H9 (cell line): ENCODE data around the gene TMEM45B. TPM values are rescaled to one million over a fixed set of nuclear protein-coding genes. Genes with fewer than 3 reads are reported as not detected.
"Not testable (repeated sequence)": the region's sequence is repeated elsewhere in the genome, so short reads cannot be mapped to it uniquely, and the experiment has no call there.

ENCODE experiments used
- DNase-seq: peaks from one replicate; pipeline ENCODE4 v3.0.0-alpha.2; 2017
- H2AFZ ChIP-seq: one replicate; pipeline ENCODE4 v1.6.1; 2013; ENCODE audit warnings: mild to moderate bottlenecking, low read length, control low read depth, moderate library complexity
- H2AK5ac ChIP-seq: 2 replicates; pipeline ENCODE4 v1.6.1; 2013; ENCODE audit warnings: low read length, control low read depth, mixed read lengths; ENCODE audit not compliant: insufficient read length
- H2BK120ac ChIP-seq: one replicate; pipeline ENCODE4 v1.6.1; 2013; ENCODE audit warnings: low read depth, mild to moderate bottlenecking, low read length, control low read depth, inconsistent platforms; ENCODE audit not compliant: poor library complexity, severe bottlenecking
- H2BK12ac ChIP-seq: 2 replicates; pipeline ENCODE4 v1.6.1; 2013; ENCODE audit warnings: low read length, control low read depth, mixed read lengths, low read depth; ENCODE audit not compliant: insufficient read length
- H2BK15ac ChIP-seq: 2 replicates; pipeline ENCODE4 v1.6.1; 2013; ENCODE audit warnings: low read depth, low read length, control low read depth
- H2BK20ac ChIP-seq: one replicate; pipeline ENCODE4 v1.6.1; 2013; ENCODE audit warnings: low read depth, mild to moderate bottlenecking, low read length, control low read depth, inconsistent platforms; ENCODE audit not compliant: poor library complexity, severe bottlenecking
- H2BK5ac ChIP-seq: 2 replicates; pipeline ENCODE4 v1.6.1; 2013; ENCODE audit warnings: low read length, control low read depth, mixed read lengths; ENCODE audit not compliant: insufficient read length
- H3K14ac ChIP-seq: 2 replicates; pipeline ENCODE4 v1.6.1; 2013; ENCODE audit warnings: low read length, control low read depth; ENCODE audit not compliant: insufficient read depth
- H3K18ac ChIP-seq: 2 replicates; pipeline ENCODE4 v1.6.1; 2013; ENCODE audit warnings: low read depth, mild to moderate bottlenecking, mixed read lengths, low read length, control low read depth; ENCODE audit not compliant: insufficient read length
- H3K23ac ChIP-seq: 2 replicates; pipeline ENCODE4 v1.6.1; 2013; ENCODE audit warnings: low read length, control low read depth, mixed read lengths, low read depth; ENCODE audit not compliant: insufficient read length
- H3K23me2 ChIP-seq: 2 replicates; pipeline ENCODE4 v1.6.1; 2013; ENCODE audit warnings: low read depth, mild to moderate bottlenecking, mixed read lengths, low read length, control low read depth; ENCODE audit not compliant: insufficient read length, poor library complexity, severe bottlenecking
- H3K27ac ChIP-seq: 2 replicates; pipeline ENCODE4 v1.5.1; 2013; ENCODE audit warnings: low read length, control low read depth, mixed read lengths, low read depth; ENCODE audit not compliant: insufficient read length
- H3K27me3 ChIP-seq: 2 replicates; pipeline ENCODE4 v1.6.1; 2013; ENCODE audit warnings: low read length, control low read depth, inconsistent platforms; ENCODE audit not compliant: insufficient read depth
- H3K4ac ChIP-seq: 2 replicates; pipeline ENCODE4 v1.6.1; 2013; ENCODE audit warnings: low read depth, mild to moderate bottlenecking, control low read depth, inconsistent platforms, low read length, moderate library complexity
- H3K4me1 ChIP-seq: 2 replicates; pipeline ENCODE4 v1.6.1; 2013; ENCODE audit warnings: low read length, control low read depth, inconsistent platforms; ENCODE audit not compliant: insufficient read depth
- H3K4me2 ChIP-seq: 2 replicates; pipeline ENCODE4 v1.6.1; 2013; ENCODE audit warnings: low read length, control low read depth, mixed read lengths; ENCODE audit not compliant: insufficient read length, insufficient read depth
- H3K56ac ChIP-seq: 2 replicates; pipeline ENCODE4 v1.6.1; 2013; ENCODE audit warnings: low read depth, mild to moderate bottlenecking, mixed read lengths, low read length, control low read depth; ENCODE audit not compliant: insufficient read length
- H3K79me1 ChIP-seq: 2 replicates; pipeline ENCODE4 v1.6.1; 2013; ENCODE audit warnings: low read depth, mild to moderate bottlenecking, moderate library complexity, low read length, control low read depth, inconsistent platforms; ENCODE audit not compliant: insufficient read depth, poor library complexity, severe bottlenecking
- H3K79me2 ChIP-seq: 2 replicates; pipeline ENCODE4 v1.6.1; 2013; ENCODE audit warnings: low read length, control low read depth, inconsistent platforms; ENCODE audit not compliant: insufficient read depth
- H3K9ac ChIP-seq: 2 replicates; pipeline ENCODE4 v1.6.1; 2013; ENCODE audit warnings: low read length, control low read depth, mixed read lengths; ENCODE audit not compliant: insufficient read length; ENCODE audit errors: extremely low read depth
- H3K9me3 ChIP-seq: one replicate; pipeline ENCODE4 v1.6.1; 2013; ENCODE audit warnings: low read depth, low read length, inconsistent platforms; ENCODE audit not compliant: control insufficient read depth
- H3T11ph ChIP-seq: one replicate; pipeline ENCODE4 v1.6.1; 2013; ENCODE audit warnings: mild to moderate bottlenecking, low read length, control low read depth, inconsistent platforms
- H4K20me1 ChIP-seq: one replicate; pipeline ENCODE4 v1.6.1; 2013; ENCODE audit not compliant: control insufficient read depth, insufficient read length, insufficient read depth
- H4K5ac ChIP-seq: 2 replicates; pipeline ENCODE4 v1.6.1; 2013; ENCODE audit warnings: low read depth, mild to moderate bottlenecking, mixed read lengths, low read length, control low read depth; ENCODE audit not compliant: insufficient read length
- H4K8ac ChIP-seq: replicated peaks from 2 replicates; pipeline ENCODE4 v1.6.1; 2013; ENCODE audit warnings: low read length, control low read depth, mixed read lengths, low read depth; ENCODE audit not compliant: insufficient read length
- H4K91ac ChIP-seq: 2 replicates; pipeline ENCODE4 v1.6.1; 2013; ENCODE audit warnings: low read depth, mild to moderate bottlenecking, moderate library complexity, mixed read lengths, low read length, control low read depth; ENCODE audit not compliant: insufficient read length
- H3K27ac Mint-ChIP-seq, 3 experiments: 2 replicates in 2 of 3; 3 replicates in 1 of 3; pipeline ENCODE4 v1.8.0; 2020 to 2021; ENCODE audit warnings: mixed read lengths in 3 of 3, mild to moderate bottlenecking in 1 of 3, moderate library complexity in 1 of 3
- H3K27me3 Mint-ChIP-seq: 2 replicates; pipeline ENCODE4 v1.8.0; 2021; ENCODE audit warnings: low read depth, mild to moderate bottlenecking, moderate library complexity, mixed read lengths
- H3K36me3 Mint-ChIP-seq, 3 experiments: 2 replicates in 2 of 3; 3 replicates in 1 of 3; pipeline ENCODE4 v1.8.0; 2020 to 2021; ENCODE audit warnings: low read depth in 3 of 3, mixed read lengths in 3 of 3; ENCODE audit not compliant: insufficient read depth in 1 of 3
- H3K4me1 Mint-ChIP-seq, 2 experiments: 2 replicates each; pipeline ENCODE4 v1.8.0; 2020; ENCODE audit warnings: mixed read lengths in 2 of 2
- H3K4me3 Mint-ChIP-seq, 2 experiments: 2 replicates in 1 of 2; 3 replicates in 1 of 2; pipeline ENCODE4 v1.8.0; 2020 to 2021; ENCODE audit warnings: mild to moderate bottlenecking in 2 of 2, mixed read lengths in 2 of 2, moderate library complexity in 1 of 2
- H3K9me3 Mint-ChIP-seq, 2 experiments: 2 replicates in 1 of 2; 3 replicates in 1 of 2; pipeline ENCODE4 v1.8.0; 2020; ENCODE audit warnings: mild to moderate bottlenecking in 2 of 2, mixed read lengths in 2 of 2, moderate library complexity in 1 of 2
- CTCF ChIP-seq: fragments of 200-600 bp; sonication (generic); conservative IDR thresholded peaks from 3 replicates; pipeline ENCODE4 v1.8.0; 2021; ENCODE audit warnings: antibody characterized with exemption, mild to moderate bottlenecking
- WGBS: extraction: QIAGEN DNeasy Blood & Tissue Kit; methylation state at CpG from one replicate; pipeline ENCODE4 v1.1.7; 2013; ENCODE audit warnings: missing lambda C conversion rate, low lambda C conversion rate, mixed read lengths; ENCODE audit not compliant: insufficient read length; ENCODE audit errors: extremely low coverage; 5-methylcytosine and 5-hydroxymethylcytosine counted together
- total RNA-seq: library from RNA; stranded (reverse); gene quantifications from 2 replicates; pipeline ENCODE4 v1.2.1, GENCODE V29; 2021

TMEM45B gene
- total RNA-seq, 1 experiment from 2014 or later = 0.70 TPM

DNA sequence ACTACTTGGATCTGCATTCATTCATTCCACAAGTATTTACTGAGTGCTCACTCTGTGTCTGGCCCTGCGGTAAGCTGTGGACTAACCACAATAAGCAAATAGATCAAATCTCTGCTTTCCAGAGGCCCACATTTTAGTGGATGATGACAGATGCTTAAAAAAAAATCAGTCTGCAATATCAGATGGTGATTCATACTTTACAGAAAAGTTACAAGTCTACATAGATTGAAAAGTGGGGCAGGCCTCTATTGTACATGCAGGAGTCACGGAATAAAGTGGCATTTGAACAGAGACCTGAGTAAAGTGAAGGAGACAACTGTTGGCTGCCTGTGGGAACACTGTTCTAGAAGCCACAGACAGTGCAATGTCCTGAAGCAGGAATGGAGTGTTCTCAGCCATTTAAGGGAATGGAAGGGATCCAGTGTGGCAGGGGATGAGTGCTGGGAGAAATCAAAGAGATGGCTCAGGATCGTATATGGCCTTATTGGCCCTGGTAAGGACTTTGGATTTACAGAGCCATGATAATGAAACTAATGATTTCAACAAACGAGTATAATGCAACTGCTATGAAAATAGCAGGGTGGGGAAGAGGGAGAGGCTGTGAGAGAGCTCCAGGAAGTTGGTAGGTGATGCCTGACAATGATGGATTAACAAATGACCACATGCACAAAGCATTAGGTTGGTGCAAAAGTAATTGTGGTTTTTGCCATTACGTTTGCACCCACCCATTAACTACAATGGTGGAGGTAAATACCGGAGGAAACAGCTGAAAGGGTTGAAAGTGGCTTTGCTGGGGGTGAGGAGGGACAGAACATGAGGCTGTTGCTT lies 31.1 kb downstream of the TMEM45B start:
- Histone ChIP-seq H3K9ac (no peak overlapping the region), H4K20me1 (no peaks in the 10 kb centered on the region), H2BK12ac (no peak overlapping the region), H2AK5ac (no peak overlapping the region), H3K4ac (no peak overlapping the region), H2BK20ac (no peak overlapping the region), H2BK15ac (no peak overlapping the region), H2AFZ (no peak overlapping the region), H3K56ac (no peak overlapping the region), H3K23me2 (no peaks in the 10 kb centered on the region), H3K9me3 (no peaks in the 10 kb centered on the region), H3K18ac (no peak overlapping the region), H3K27ac (no peak overlapping the region), H4K91ac (no peak overlapping the region), H3K23ac (no peak overlapping the region), H2BK120ac (no peak overlapping the region), H4K5ac (no peak overlapping the region), H3K79me1 (no peaks in the 10 kb centered on the region), H4K8ac (no peak overlapping the region), H3K14ac (no peak overlapping the region), H3K27me3 (no peaks in the 10 kb centered on the region), H3K4me2 (no peak overlapping the region), H3K79me2 (no peaks in the 10 kb centered on the region), H3K4me1 (no peaks in the 10 kb centered on the region), H2BK5ac (no peak overlapping the region), H3T11ph (no peak overlapping the region)
- no peaks in the 10 kb centered on the region for H3K36me3 Mint-ChIP-seq
- WGBS = no CpG with 5 or more reads among the region's 6 CpGs
- no peak for DNase-seq
- no peak for TF ChIP-seq CTCF
- peak overlapping the region in 1 of 3 experiments; percentile 93; a peak in 2 of 7 replicates for H3K27ac Mint-ChIP-seq
- H3K4me1 Mint-ChIP-seq = peaks cover 4 to 9% of the 10 kb centered on the region in 2 experiments; a peak in 3 of 4 replicates
- no peaks in the 10 kb centered on the region; the same call in 1 of the 2 replicates for H3K27me3 Mint-ChIP-seq
- no peaks in the 10 kb centered on the region for H3K9me3 Mint-ChIP-seq
- H3K4me3 Mint-ChIP-seq = no peak overlapping the region

DNA sequence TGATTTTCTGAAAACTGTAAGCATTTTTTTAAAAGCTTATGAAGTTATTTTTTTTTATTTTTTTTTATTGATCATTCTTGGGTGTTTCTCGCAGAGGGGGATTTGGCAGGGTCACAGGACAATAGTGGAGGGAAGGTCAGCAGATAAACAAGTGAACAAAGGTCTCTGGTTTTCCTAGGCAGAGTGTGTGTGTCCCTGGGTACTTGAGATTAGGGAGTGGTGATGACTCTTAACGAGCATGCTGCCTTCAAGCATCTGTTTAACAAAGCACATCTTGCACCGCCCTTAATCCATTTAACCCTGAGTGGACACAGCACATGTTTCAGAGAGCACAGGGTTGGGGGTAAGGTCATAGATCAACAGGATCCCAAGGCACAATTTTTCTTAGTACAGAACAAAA lies 31.7 kb downstream of the TMEM45B start:
- H3K27me3 ChIP-seq, H3K79me2 ChIP-seq, H3K36me3 Mint-ChIP-seq, H3K56ac ChIP-seq, H3K4me3 Mint-ChIP-seq, H3K27ac Mint-ChIP-seq, H2AK5ac ChIP-seq, H3K23ac ChIP-seq, H4K5ac ChIP-seq, H3K9ac ChIP-seq, H2AFZ ChIP-seq, H3K79me1 ChIP-seq, H2BK12ac ChIP-seq, H3K4me1 ChIP-seq, H2BK5ac ChIP-seq, H3K9me3 Mint-ChIP-seq, H3K9me3 ChIP-seq, H2BK120ac ChIP-seq, H2BK20ac ChIP-seq, H2BK15ac ChIP-seq, H3K18ac ChIP-seq, H3K27me3 Mint-ChIP-seq, H3K23me2 ChIP-seq, H3K4ac ChIP-seq, H3K4me2 ChIP-seq, DNase-seq, H3K27ac ChIP-seq, H4K20me1 ChIP-seq, H3K14ac ChIP-seq, H3K4me1 Mint-ChIP-seq, H3T11ph ChIP-seq, H4K91ac ChIP-seq, H4K8ac ChIP-seq: not testable (repeated sequence)
- no CpG with 5 or more reads among the region's 3 CpGs for WGBS
